MM.1S (cell line): ENCODE measurements around the gene FAM184A.
A peak's percentile ranks its signal among the peaks of the same experiment; 100 is the strongest.

Source experiments
- DNase-seq: peaks from one replicate; pipeline ENCODE4 v3.0.0-alpha.2; 2015
- H2AFZ ChIP-seq: fragments of 300-600 bp; sonication (generic); 2 replicates; pipeline ENCODE4 v1.6.0; 2016; ENCODE audit warnings: antibody characterized with exemption, low read length
- H3F3A ChIP-seq: fragments of 300-600 bp; sonication (generic); 2 replicates; pipeline ENCODE4 v1.6.1; 2016; ENCODE audit warnings: mild to moderate bottlenecking, antibody characterized with exemption, low read length, moderate library complexity, mixed read lengths; ENCODE audit not compliant: insufficient read depth
- H3K27ac ChIP-seq: fragments of 300-600 bp; sonication (generic); 2 replicates; pipeline ENCODE4 v1.5.1; 2016; ENCODE audit warnings: mild to moderate bottlenecking, low read length
- H3K27me3 ChIP-seq: fragments of 300-600 bp; sonication (generic); replicated peaks from 2 replicates; pipeline ENCODE4 v1.6.0; 2016; ENCODE audit warnings: low read length; ENCODE audit not compliant: insufficient read depth
- H3K36me3 ChIP-seq: fragments of 300-600 bp; sonication (generic); replicated peaks from 2 replicates; pipeline ENCODE4 v1.6.1; 2016; ENCODE audit warnings: mild to moderate bottlenecking, low read length, mixed read lengths; ENCODE audit not compliant: insufficient read depth
- H3K4me1 ChIP-seq: fragments of 300-600 bp; sonication (generic); 2 replicates; pipeline ENCODE4 v1.6.1; 2016; ENCODE audit warnings: low read length, mixed read lengths
- H3K4me2 ChIP-seq: fragments of 300-600 bp; sonication (generic); 2 replicates; pipeline ENCODE4 v1.6.0; 2016; ENCODE audit warnings: low read depth, low read length
- H3K4me3 ChIP-seq: fragments of 300-600 bp; sonication (generic); 2 replicates; pipeline ENCODE4 v1.5.1; 2016; ENCODE audit warnings: low read length, mixed read lengths
- H3K79me2 ChIP-seq: fragments of 300-600 bp; sonication (generic); 2 replicates; pipeline ENCODE4 v1.6.1; 2016; ENCODE audit warnings: mixed run types, low read length, mixed read lengths
- H3K9ac ChIP-seq: fragments of 300-600 bp; sonication (generic); 2 replicates; pipeline ENCODE4 v1.6.1; 2016; ENCODE audit warnings: low read length, mixed read lengths
- H3K9me2 ChIP-seq: fragments of 300-600 bp; sonication (generic); replicated peaks from 2 replicates; pipeline ENCODE4 v1.6.1; 2016; ENCODE audit warnings: mild to moderate bottlenecking, low read length, mixed read lengths; ENCODE audit not compliant: insufficient read depth
- H3K9me3 ChIP-seq: fragments of 300-600 bp; sonication (generic); replicated peaks from 2 replicates; pipeline ENCODE4 v1.6.1; 2016; ENCODE audit warnings: mild to moderate bottlenecking, low read length, mixed read lengths; ENCODE audit not compliant: insufficient read depth
- H4K20me1 ChIP-seq: fragments of 300-600 bp; sonication (generic); 2 replicates; pipeline ENCODE4 v1.6.1; 2016; ENCODE audit warnings: mild to moderate bottlenecking, low read length, moderate library complexity, mixed read lengths; ENCODE audit not compliant: insufficient read depth
- EZH2 ChIP-seq: fragments of 300-600 bp; sonication (generic); optimal IDR thresholded peaks from 2 replicates; pipeline ENCODE3; 2017; ENCODE audit warnings: low read depth, mild to moderate bottlenecking, antibody characterized with exemption, low read length, mixed read lengths
- EZH2phosphoT487 ChIP-seq: fragments of 300-600 bp; sonication (generic); IDR thresholded peaks from 2 replicates; pipeline ENCODE4 v1.6.1; 2018; ENCODE audit warnings: antibody characterized with exemption, low read length
- TF ChIP-seq, protein P1 (sequence below): fragments of 300-600 bp; sonication (generic); IDR thresholded peaks from 2 replicates; pipeline ENCODE4 v1.5.1; 2016; ENCODE audit warnings: antibody characterized with exemption, low read length, mixed read lengths

The FAM184A gene, protein sequence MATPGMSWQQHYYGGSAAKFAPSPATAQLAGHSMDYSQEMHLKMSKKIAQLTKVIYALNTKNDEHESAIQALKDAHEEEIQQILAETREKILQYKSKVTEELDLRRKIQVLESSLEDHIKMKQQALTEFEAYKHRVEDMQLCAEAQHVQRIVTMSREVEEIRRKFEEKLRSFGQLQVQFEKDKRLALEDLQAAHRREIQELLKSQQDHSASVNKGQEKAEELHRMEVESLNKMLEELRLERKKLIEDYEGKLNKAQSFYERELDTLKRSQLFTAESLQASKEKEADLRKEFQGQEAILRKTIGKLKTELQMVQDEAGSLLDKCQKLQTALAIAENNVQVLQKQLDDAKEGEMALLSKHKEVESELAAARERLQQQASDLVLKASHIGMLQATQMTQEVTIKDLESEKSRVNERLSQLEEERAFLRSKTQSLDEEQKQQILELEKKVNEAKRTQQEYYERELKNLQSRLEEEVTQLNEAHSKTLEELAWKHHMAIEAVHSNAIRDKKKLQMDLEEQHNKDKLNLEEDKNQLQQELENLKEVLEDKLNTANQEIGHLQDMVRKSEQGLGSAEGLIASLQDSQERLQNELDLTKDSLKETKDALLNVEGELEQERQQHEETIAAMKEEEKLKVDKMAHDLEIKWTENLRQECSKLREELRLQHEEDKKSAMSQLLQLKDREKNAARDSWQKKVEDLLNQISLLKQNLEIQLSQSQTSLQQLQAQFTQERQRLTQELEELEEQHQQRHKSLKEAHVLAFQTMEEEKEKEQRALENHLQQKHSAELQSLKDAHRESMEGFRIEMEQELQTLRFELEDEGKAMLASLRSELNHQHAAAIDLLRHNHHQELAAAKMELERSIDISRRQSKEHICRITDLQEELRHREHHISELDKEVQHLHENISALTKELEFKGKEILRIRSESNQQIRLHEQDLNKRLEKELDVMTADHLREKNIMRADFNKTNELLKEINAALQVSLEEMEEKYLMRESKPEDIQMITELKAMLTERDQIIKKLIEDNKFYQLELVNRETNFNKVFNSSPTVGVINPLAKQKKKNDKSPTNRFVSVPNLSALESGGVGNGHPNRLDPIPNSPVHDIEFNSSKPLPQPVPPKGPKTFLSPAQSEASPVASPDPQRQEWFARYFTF

GRCh38 chr6:119078376-119079282 lies at the start of gene FAM184A:
TSS of gene FAM184A (minus strand) at chr6:119078664. CDS start at chr6:119078299, 365 bp downstream.
- Histone ChIP-seq H3F3A (peaks cover 10% of the 10 kb centered on the region), H3K9ac (peak within 1 kb of the TSS; percentile 41; the same call in 1 of the 2 replicates), H3K4me2 (peak within 1 kb of the TSS; percentile 97), H3K79me2 (no peaks in the 10 kb centered on the region), H3K27me3 (peaks cover 10% of the 10 kb centered on the region; the same call in 1 of the 2 replicates), H3K27ac (no peak within 1 kb of the TSS), H3K4me1 (no peaks in the 10 kb centered on the region), H2AFZ (peak within 1 kb of the TSS; percentile 81), H3K36me3 (no peaks in the 10 kb centered on the region), H4K20me1 (no peaks in the 10 kb centered on the region), H3K9me2 (no peaks in the 10 kb centered on the region), H3K9me3 (no peaks in the 10 kb centered on the region), H3K4me3 (peak within 1 kb of the TSS; percentile 70)
- DNase-seq = peak; percentile 70
- TF ChIP-seq EZH2 = no peak
- TF ChIP-seq, protein P1, sequence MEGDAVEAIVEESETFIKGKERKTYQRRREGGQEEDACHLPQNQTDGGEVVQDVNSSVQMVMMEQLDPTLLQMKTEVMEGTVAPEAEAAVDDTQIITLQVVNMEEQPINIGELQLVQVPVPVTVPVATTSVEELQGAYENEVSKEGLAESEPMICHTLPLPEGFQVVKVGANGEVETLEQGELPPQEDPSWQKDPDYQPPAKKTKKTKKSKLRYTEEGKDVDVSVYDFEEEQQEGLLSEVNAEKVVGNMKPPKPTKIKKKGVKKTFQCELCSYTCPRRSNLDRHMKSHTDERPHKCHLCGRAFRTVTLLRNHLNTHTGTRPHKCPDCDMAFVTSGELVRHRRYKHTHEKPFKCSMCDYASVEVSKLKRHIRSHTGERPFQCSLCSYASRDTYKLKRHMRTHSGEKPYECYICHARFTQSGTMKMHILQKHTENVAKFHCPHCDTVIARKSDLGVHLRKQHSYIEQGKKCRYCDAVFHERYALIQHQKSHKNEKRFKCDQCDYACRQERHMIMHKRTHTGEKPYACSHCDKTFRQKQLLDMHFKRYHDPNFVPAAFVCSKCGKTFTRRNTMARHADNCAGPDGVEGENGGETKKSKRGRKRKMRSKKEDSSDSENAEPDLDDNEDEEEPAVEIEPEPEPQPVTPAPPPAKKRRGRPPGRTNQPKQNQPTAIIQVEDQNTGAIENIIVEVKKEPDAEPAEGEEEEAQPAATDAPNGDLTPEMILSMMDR = peak; percentile 40
- no peak for TF ChIP-seq EZH2phosphoT487

DNA sequence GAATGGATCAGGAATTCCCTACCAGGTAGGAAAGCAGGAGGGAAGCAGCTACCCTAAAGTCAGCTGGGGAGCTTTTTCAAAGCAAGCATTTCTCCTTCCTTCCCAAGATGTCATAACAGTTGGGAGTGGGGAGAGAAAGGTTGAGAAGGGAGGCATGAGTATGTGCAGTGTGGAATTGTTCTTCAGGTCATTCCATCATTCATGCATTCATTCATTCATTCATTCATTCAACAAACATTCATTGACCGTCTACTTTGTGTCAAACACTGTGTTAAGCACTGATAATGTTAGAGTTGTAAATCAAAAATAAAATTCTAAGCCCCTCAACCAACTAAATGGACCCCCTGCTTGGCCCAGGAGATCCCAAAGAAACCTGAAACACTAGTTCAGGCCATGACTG lies 49.2 kb upstream of the FAM184A start:
- Histone ChIP-seq H3K9ac (no peak overlapping the region), H3K27ac (no peak overlapping the region)

More for the DNA sequence above, 49.2 kb upstream of the FAM184A start:
- H3K27me3 ChIP-seq = no peaks in the 10 kb centered on the region
- DNase-seq = no peak
- H3K4me3 ChIP-seq = no peak overlapping the region
- no peak for TF ChIP-seq EZH2
- TF ChIP-seq, protein P1 = no peak
- no peak for TF ChIP-seq EZH2phosphoT487
- no peaks in the 10 kb centered on the region for H3K36me3 ChIP-seq
- no peak overlapping the region for H3K4me2 ChIP-seq
- H3K9me3 ChIP-seq = no peaks in the 10 kb centered on the region
- H3K4me1 ChIP-seq = no peaks in the 10 kb centered on the region
- no peaks in the 10 kb centered on the region for H3K9me2 ChIP-seq
- no peaks in the 10 kb centered on the region for H4K20me1 ChIP-seq
- no peaks in the 10 kb centered on the region for H3F3A ChIP-seq
- no peak overlapping the region for H2AFZ ChIP-seq
- H3K79me2 ChIP-seq = no peaks in the 10 kb centered on the region
